ENCODE data around the gene ATAT1.

ATAT1 gene

DNA sequence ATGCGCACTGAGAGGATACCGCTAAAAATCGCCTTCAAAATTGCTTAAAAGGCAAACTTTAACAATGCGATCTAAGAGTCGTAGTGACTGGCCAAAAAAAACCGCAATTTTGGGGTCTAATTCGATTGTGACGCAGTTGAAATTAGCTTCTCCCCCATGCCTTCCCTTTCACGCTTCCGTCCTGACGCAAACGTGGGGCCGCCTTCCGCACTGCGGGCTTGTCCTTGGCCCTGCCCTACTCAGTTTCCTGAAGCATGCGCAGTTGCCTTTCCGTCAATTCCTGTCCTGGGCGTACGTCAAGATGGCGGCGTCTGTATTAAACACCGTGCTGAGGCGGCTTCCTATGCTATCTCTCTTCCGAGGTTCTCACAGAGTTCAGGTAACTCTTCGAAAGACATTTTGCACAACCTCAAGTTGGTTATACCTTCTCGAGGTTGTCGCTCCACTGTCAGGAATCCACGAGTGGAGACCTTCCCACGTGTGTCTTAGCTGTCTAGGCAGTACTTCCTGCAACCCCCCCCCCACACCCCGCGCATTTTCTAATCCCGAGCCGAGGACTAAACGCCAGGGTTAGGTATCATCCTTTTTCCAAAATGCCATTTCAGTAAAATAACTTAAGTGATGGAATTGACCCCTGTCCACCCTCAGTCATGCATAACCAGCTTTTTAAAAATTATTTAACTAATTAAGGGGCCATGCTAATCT lies 9.0 kb upstream of the ATAT1 start, which contains the start of gene MRPS18B:
TSS of gene MRPS18B (plus strand) at position 276 of the 705 bp plus-strand sequence. CDS start at position 302, 26 bp downstream.
- DNase-seq (ENCODE audit: low read depth) = peak; percentile 99
- TF ChIP-seq, protein P1, sequence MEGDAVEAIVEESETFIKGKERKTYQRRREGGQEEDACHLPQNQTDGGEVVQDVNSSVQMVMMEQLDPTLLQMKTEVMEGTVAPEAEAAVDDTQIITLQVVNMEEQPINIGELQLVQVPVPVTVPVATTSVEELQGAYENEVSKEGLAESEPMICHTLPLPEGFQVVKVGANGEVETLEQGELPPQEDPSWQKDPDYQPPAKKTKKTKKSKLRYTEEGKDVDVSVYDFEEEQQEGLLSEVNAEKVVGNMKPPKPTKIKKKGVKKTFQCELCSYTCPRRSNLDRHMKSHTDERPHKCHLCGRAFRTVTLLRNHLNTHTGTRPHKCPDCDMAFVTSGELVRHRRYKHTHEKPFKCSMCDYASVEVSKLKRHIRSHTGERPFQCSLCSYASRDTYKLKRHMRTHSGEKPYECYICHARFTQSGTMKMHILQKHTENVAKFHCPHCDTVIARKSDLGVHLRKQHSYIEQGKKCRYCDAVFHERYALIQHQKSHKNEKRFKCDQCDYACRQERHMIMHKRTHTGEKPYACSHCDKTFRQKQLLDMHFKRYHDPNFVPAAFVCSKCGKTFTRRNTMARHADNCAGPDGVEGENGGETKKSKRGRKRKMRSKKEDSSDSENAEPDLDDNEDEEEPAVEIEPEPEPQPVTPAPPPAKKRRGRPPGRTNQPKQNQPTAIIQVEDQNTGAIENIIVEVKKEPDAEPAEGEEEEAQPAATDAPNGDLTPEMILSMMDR (conservative IDR thresholded peaks at IDR 0.05; ENCODE audit: low read length) = no peak
- peak within 1 kb of the TSS; percentile 98 for H3K4me3 ChIP-seq (ENCODE audit: low read length)

DNA sequence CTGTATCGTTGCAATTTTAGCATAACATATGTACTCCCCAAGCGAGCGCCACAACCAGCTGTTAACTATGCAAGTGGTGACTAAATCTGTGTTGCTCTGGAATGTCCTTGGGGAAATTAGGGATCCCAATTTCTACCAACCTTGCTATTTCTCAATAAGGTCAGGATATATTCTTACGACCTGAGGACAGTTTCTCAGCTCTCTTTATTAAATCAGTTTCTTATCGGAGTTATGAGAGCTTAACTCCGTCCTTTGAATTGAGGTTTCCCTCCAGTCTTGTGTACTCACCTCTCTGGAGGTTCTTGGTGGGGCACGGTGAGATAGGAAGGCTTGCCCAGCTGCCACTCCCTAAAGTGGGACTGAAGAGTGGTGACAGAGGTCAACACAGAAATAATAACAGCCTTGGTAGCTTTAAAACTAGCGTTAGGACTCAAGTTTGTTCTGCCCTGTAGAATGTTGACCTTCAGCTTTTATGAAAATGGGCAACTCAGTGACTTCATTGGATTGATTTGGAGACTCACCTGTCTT lies 8.3 kb upstream of the ATAT1 start:
- TF ChIP-seq, protein P1 (conservative IDR thresholded peaks at IDR 0.05; ENCODE audit: low read length) = no peak
- DNase-seq (ENCODE audit: low read depth) = peak; percentile 48

DNA sequence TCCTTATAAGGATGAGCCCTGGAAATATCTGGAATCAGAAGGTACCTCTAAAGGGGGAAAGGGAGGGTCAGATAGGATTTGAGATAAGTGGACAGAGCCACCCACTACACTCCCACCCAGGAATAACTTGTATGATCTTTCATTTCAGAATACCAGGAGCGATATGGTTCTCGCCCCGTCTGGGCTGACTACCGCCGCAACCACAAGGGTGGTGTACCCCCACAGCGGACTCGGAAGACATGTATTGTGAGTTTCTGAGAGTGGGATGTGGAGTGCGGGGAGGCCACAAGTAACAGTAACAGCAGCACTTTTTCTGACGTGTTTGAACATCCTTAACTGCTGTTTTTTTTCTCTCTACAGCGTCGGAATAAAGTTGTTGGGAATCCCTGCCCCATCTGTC lies 7.1 kb upstream of the ATAT1 start:
- no peak for DNase-seq (ENCODE audit: low read depth)
- H3K4me3 ChIP-seq (ENCODE audit: low read length) = no peak overlapping the region
- TF ChIP-seq, protein P1 (conservative IDR thresholded peaks at IDR 0.05; ENCODE audit: low read length) = no peak

More for the DNA sequence above, 8.3 kb upstream of the ATAT1 start:
- H3K4me3 ChIP-seq (ENCODE audit: low read length) = peak overlapping the region; percentile 92

DNA sequence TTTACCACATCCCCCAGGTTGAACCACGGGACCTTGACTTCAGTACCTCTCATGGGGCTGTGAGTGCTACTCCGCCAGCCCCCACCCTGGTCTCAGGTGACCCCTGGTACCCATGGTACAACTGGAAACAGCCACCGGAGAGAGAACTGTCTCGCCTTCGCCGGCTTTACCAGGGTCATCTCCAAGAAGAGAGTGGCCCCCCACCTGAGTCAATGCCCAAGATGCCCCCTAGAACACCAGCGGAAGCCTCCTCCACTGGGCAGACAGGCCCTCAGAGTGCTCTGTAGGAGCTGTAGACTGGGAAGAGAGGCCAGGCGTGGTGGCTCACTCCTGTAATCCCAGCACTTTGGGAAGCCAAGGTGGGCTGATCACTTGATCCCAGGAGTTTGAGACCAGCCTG lies 1.2 kb upstream of the ATAT1 start:
- no peak for DNase-seq (ENCODE audit: low read depth)
- TF ChIP-seq, protein P1 (conservative IDR thresholded peaks at IDR 0.05; ENCODE audit: low read length) = no peak
- no peak overlapping the region for H3K4me3 ChIP-seq (ENCODE audit: low read length)

DNA sequence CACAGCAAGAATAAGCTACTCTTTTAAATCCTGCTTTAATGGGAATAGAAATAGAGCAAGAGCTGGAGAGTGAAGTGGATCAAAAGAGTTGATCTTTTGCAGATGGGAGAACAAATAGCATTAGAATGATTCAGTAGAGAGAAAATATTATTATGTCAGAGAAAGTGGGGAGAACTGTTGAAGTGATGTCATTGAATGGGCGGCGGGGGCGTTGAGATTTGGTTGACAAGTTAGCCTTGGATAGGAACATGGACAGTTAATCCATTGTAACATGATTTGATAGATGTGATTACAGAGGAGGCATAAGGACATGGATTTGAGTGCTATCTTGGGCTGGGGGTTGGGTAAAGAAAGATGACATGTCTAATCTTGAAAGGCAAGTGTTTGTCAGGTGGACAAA lies 9.2 kb downstream of the ATAT1 start:
- no peak for DNase-seq (ENCODE audit: low read depth)
- TF ChIP-seq, protein P1 (conservative IDR thresholded peaks at IDR 0.05; ENCODE audit: low read length) = no peak

DNA sequence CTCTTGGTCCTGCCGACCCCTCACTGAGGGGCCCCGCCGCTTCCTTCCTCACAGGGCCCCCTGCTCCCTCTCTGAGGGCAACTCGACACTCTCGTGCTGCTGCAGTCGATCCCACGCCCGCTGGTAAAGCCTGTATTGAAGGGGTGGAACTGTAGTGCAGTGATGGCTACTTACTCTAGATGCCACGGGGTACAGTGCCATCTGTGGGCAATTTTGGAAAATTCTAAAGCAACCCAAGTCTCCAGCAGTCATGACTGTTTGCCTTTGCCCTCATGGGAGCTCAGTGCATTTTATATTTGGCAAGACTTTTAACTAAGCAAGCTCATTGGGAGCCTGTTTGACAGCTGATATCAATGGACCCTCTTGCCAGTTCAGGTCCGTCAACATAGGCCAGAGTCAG lies 13.8 kb downstream of the ATAT1 start:
- DNase-seq (ENCODE audit: low read depth) = no peak
- no peak overlapping the region for H3K4me3 ChIP-seq (ENCODE audit: low read length)
- TF ChIP-seq, protein P1 (conservative IDR thresholded peaks at IDR 0.05; ENCODE audit: low read length) = no peak

More for the DNA sequence above, 9.2 kb downstream of the ATAT1 start:
- no peak overlapping the region for H3K4me3 ChIP-seq (ENCODE audit: low read length)

DNA sequence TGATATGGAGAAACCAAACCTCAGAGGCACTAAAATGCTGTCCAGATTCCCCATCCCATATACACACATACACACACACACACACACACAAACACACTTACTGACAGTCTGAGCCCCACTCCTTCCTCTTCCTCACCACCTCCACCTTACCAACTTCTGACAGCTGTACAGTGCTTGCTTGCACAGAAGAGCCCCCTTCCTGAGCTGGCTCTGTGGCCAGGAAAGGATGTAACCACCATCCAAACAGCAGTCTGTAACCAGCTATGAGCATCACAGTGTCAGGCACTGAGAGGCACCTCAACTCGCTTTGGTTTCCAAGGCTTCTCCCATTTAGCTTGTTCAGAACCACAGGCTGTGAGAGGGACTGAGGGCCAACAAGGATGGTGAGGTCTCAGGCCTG lies 14.4 kb downstream of the ATAT1 start:
- TF ChIP-seq, protein P1 (conservative IDR thresholded peaks at IDR 0.05; ENCODE audit: low read length) = no peak
- no peak overlapping the region for H3K4me3 ChIP-seq (ENCODE audit: low read length)
- DNase-seq (ENCODE audit: low read depth) = no peak
